BJ (cell line): ENCODE results near the gene FUT9. TPM values are rescaled to one million over a fixed set of nuclear protein-coding genes. Genes with fewer than 3 reads are reported as not detected.

ENCODE experiments used
- CTCF ChIA-PET: fragments of 350-600 bp; formaldehyde crosslinking; extraction: SDS; loops from one replicate; lab custom pipeline; 2021; ENCODE audit warnings: antibody characterized with exemption, inconsistent platforms; lab: Yijun Ruan, JAX
- POLR2A ChIA-PET: fragments of 300-600 bp; sonication (Branson Sonifier 250); formaldehyde crosslinking; extraction: SDS; loops from one replicate; lab custom pipeline; 2021; ENCODE audit warnings: antibody characterized with exemption; lab: Charles Lee
- DNase-seq: peaks from one replicate; pipeline ENCODE4 v3.0.0-alpha.2; 2011; ENCODE audit warnings: low read depth
- H3K27me3 ChIP-seq: 2 replicates; pipeline ENCODE4 v1.6.0; 2011; ENCODE audit warnings: low read length; ENCODE audit not compliant: control insufficient read depth, insufficient read depth
- H3K36me3 ChIP-seq: 2 replicates; pipeline ENCODE4 v1.5.1; 2011; ENCODE audit warnings: low read length; ENCODE audit not compliant: control insufficient read depth, insufficient read depth
- H3K4me3 ChIP-seq: 2 replicates; pipeline ENCODE4 v1.5.1; 2011; ENCODE audit warnings: low read depth, mild to moderate bottlenecking, control low read depth, low read length
- CTCF ChIP-seq: IDR thresholded peaks from 2 replicates; pipeline ENCODE4 v1.5.1; 2011; ENCODE audit warnings: low read depth, mild to moderate bottlenecking, control low read depth, inconsistent platforms, low read length, moderate library complexity; ENCODE audit not compliant: insufficient read depth
- polyA plus RNA-seq: library from polyadenylated mRNA; depleted of rRNA; stranded (reverse); fragments of >200 nt; gene quantifications from 2 replicates; pipeline ENCODE4 v1.2.3, GENCODE V29; 2011

Gene FUT9
- polyA plus RNA-seq, 1 experiment: not detected

- POLR2A ChIA-PET: no interaction called here
- no peak overlapping the region for H3K4me3 ChIP-seq
These were observed 179.5 kb downstream of the FUT9 start for GRCh38 chr6:96195272-96195671.

GRCh38 chr6:96196633-96197032 lies 180.9 kb downstream of the FUT9 start:
- Histone ChIP-seq H3K36me3 (no peaks in the 10 kb centered on the region), H3K4me3 (no peak overlapping the region), H3K27me3 (no peaks in the 10 kb centered on the region)
- no peak for TF ChIP-seq CTCF
- DNase-seq: no peak
- CTCF ChIA-PET: no interaction called here
- POLR2A ChIA-PET: no interaction called here

More at GRCh38 chr6:96195272-96195671, 179.5 kb downstream of the FUT9 start:
- CTCF ChIA-PET: no interaction called here
- TF ChIP-seq CTCF: no peak
- H3K36me3 ChIP-seq: no peaks in the 10 kb centered on the region
- H3K27me3 ChIP-seq: no peaks in the 10 kb centered on the region
- DNase-seq: no peak

GRCh38 chr6:96197241-96197640 lies 181.5 kb downstream of the FUT9 start:
- POLR2A ChIA-PET: no interaction called here
- Histone ChIP-seq H3K27me3 (no peaks in the 10 kb centered on the region), H3K4me3 (no peak overlapping the region), H3K36me3 (no peaks in the 10 kb centered on the region)
- DNase-seq: no peak
- CTCF ChIA-PET: no interaction called here
- no peak for TF ChIP-seq CTCF

- CTCF ChIA-PET: no interaction called here
- DNase-seq: no peak
- Histone ChIP-seq H3K4me3 (no peak overlapping the region), H3K36me3 (no peaks in the 10 kb centered on the region), H3K27me3 (no peaks in the 10 kb centered on the region)
- TF ChIP-seq CTCF: no peak
- POLR2A ChIA-PET: no interaction called here
These were observed 186.8 kb downstream of the FUT9 start for GRCh38 chr6:96202571-96202970.

GRCh38 chr6:96211341-96211740 lies 195.6 kb downstream of the FUT9 start:
- DNase-seq: no peak
- no peak overlapping the region for H3K4me3 ChIP-seq
- TF ChIP-seq CTCF: no peak
- POLR2A ChIA-PET: no interaction called here
- CTCF ChIA-PET: no interaction called here
- no peaks in the 10 kb centered on the region for H3K36me3 ChIP-seq
- H3K27me3 ChIP-seq: no peaks in the 10 kb centered on the region
